ENCODE measurements around the gene TEFM. TPM values are rescaled to one million over a fixed set of nuclear protein-coding genes. Genes with fewer than 3 reads are reported as not detected.
A peak's percentile ranks its signal among the peaks of the same experiment; 100 is the strongest.

TEFM gene
- total and polyA plus RNA-seq, 2 of the 8 experiments (the other 6 are each of a cell fraction or from before 2014, with no cell fraction given): 6.1 to 10.9 TPM

DNA sequence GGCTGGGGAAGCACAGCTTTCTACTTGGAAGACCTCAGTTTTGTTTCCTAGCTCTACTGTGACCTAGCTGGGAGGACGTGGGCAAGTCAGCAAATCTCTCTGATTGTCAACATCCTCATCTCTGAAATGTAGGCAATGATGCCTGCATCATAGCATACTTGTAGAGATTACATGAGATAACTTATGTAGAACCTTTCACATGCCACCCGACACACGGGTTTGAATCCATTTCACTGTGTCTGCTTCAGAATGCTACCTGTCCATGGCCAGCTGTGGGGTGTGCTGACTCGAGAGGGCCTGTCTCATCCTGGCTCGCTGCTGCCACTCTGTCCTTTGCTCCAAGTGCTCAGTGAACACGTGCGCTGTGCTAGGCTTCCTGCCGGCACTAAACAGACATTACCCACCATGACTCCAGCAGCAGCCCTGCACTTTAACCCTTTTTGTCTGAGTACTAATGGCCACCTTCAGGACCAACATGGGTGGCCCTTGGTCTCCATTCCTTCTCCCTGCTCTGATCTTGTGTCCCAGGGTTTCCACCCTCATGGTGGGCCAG, 23.1 kb upstream of the TEFM start:
- DNase-seq (ENCODE audit: low read depth in 1 of 2, low spot score in 2 of 2) (no peak), FAIRE-seq (no peak)
- POLR2A ChIA-PET (ENCODE audit: partially characterized antibody): no interaction called here
- Histone ChIP-seq H3K79me2 (ENCODE audit: control insufficient read depth in 1 of 2, insufficient read depth in 2 of 2, low read length in 2 of 2) (no peaks in the 10 kb centered on the region), H3K18ac (ENCODE audit: extremely low read depth, low read length) (no peak overlapping the region), H2AFZ (ENCODE audit: low read length) (0 out of 2 replicates have a peak overlapping the region, but pooled peaks have one; percentile 50), H2BK12ac (ENCODE audit: low read depth, low read length) (no peak overlapping the region), H3K4me2 (ENCODE audit: insufficient read depth in 1 of 2, low read depth in 2 of 2, low read length in 2 of 2) (no peak overlapping the region), H2BK20ac (ENCODE audit: low read length) (no peak overlapping the region), H3K36me3 (ENCODE audit: control insufficient read depth in 2 of 4, insufficient read depth in 4 of 4, low read length in 3 of 4) (no peaks in the 10 kb centered on the region), H3K79me1 (ENCODE audit: low read depth, low read length) (no peaks in the 10 kb centered on the region), H4K5ac (ENCODE audit: insufficient read length, low read depth, low read length) (no peak overlapping the region), H2BK120ac (replicated peaks; ENCODE audit: low read depth, low read length) (no peak overlapping the region), H3K27me3 (replicated peaks in 1 of 4; ENCODE audit: control insufficient read depth in 3 of 4, extremely low read depth in 1 of 4, insufficient read depth in 3 of 4, low read length in 3 of 4) (peaks cover 0 to 5% (median 3%) of the 10 kb centered on the region in 4 experiments; a peak in 5 of 7 replicates), H2BK15ac (ENCODE audit: low read length) (no peak overlapping the region), H3K9ac (replicated peaks in 1 of 4; ENCODE audit: extremely low read depth in 1 of 4, low read depth in 3 of 4, low read length in 3 of 4) (no peak overlapping the region), H3K4ac (replicated peaks; ENCODE audit: insufficient read length, low read depth, low read length) (no peak overlapping the region), H3K23ac (ENCODE audit: insufficient read length) (no peak overlapping the region), H3K23me2 (ENCODE audit: low read depth, low read length) (no peaks in the 10 kb centered on the region), H4K8ac (ENCODE audit: extremely low read depth, insufficient read depth, low read length) (no peak overlapping the region), H3K14ac (ENCODE audit: insufficient read length) (no peak overlapping the region), H2AK5ac (ENCODE audit: low read depth, low read length) (no peak overlapping the region), H2BK5ac (ENCODE audit: low read depth, low read length) (no peak overlapping the region), H4K91ac (replicated peaks; ENCODE audit: insufficient read length, low read length) (no peak overlapping the region), H3K56ac (replicated peaks; ENCODE audit: insufficient read length, low read depth, low read length) (no peak overlapping the region), H3K27ac (ENCODE audit: low read depth, low read length) (no peak overlapping the region), H3K4me1 (replicated peaks in 1 of 4; ENCODE audit: control insufficient read depth in 3 of 4, insufficient read depth in 4 of 4, low read length in 3 of 4) (no peaks in the 10 kb centered on the region), H3K9me3 (ENCODE audit: insufficient read depth in 2 of 2, low read depth in 1 of 2, low read length in 1 of 2) (no peaks in the 10 kb centered on the region), H4K20me1 (replicated peaks in 1 of 2; ENCODE audit: control insufficient read depth in 1 of 2, insufficient read depth in 2 of 2, low read length in 2 of 2) (no peaks in the 10 kb centered on the region), H3K4me3 (ENCODE audit: extremely low read depth in 1 of 4, insufficient read depth in 2 of 4, low read depth in 3 of 4, low read length in 4 of 4) (no peak overlapping the region)
- 88% methylated on average over 8 of the region's 8 CpGs; no CpG with 5 or more reads in 1 of the 2 experiments for WGBS, 2 experiments (ENCODE audit: extremely low coverage in 1 of 2, insufficient coverage in 1 of 2, insufficient read length in 1 of 2, insufficient replicate concordance in 2 of 2, low coverage in 1 of 2, low lambda C conversion rate in 2 of 2, missing lambda C conversion rate in 1 of 2)
- CTCF ChIA-PET (ENCODE audit: partially characterized antibody): interaction anchor here (0.6 to 1.4 kb wide), 4 partner anchors 9 to 41 kb away, joined by 3 to 4 read pairs (median 3); partner anchors contain the start of gene RNF135
- no peak for TF ChIP-seq USF2 (IDR thresholded peaks at IDR 0.05; ENCODE audit: low read length)
